ENCODE measurements around the gene TPSB2.
"Not testable (repeated sequence)": the region's sequence is repeated elsewhere in the genome, so short reads cannot be mapped to it uniquely, and the experiment has no call there.

The TPSB2 gene

DNA sequence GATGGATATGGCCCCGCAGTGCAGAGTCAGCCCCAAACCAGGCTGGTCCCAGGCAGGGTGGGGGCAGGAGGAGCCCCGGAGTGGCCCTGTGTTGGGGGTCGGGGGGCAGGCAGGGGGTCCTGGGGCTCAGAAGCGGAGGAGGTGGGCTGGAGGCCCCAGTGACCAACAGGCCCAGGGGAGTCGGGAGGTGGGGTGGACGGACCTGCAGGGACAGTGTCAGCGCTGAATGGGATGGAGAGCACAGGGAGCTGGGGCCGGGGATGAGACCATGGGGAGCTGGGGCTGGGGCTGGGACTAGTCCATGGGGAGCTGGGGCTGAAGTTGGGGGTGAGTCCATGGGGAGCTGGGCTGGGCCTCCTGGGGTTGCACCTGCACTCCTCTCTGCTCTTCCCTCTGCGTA is 9.6 kb upstream of the TPSB2 start:
- DNase-seq = not testable (repeated sequence)

DNA sequence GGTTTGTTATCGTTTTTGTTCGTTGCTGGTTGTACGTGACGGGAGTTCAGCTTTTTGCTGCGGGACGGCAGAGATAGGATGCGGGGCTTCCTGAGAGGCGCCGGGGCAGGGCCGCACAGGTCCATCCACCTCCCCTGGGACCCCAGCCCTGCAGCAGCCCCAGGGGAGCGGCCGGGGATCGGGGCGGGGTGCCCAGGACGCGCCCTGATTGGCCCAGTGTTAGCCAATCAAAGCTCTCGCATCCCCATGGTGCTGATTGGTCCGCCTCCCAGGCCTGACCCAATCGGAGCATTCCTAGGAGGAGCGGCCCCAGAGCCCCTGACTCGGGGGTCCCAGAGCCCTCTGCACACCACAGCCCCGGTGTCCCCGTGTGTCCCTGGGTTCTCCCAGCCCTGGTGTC is 8.9 kb upstream of the TPSB2 start:
- not testable (repeated sequence) for DNase-seq

DNA sequence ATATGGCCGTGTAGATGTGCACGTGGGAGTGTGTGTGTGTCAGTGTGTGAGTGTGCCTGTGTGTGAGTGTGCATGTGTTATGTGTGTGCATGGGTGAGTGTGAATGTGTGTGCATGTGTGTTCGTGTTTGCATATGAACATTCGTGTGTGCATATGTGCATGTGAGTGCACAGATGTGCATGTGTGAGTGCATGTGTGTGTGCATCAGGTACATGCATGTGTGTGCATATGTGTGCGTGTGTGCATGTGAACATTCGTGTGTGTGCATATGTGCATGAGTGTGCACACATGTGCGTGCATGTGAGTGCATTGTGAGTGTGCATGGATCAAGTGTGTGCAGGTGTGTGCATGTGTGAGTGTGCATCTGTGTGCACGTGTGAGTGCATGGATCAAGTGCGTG is 8.0 kb upstream of the TPSB2 start:
- DNase-seq = no peak

DNA sequence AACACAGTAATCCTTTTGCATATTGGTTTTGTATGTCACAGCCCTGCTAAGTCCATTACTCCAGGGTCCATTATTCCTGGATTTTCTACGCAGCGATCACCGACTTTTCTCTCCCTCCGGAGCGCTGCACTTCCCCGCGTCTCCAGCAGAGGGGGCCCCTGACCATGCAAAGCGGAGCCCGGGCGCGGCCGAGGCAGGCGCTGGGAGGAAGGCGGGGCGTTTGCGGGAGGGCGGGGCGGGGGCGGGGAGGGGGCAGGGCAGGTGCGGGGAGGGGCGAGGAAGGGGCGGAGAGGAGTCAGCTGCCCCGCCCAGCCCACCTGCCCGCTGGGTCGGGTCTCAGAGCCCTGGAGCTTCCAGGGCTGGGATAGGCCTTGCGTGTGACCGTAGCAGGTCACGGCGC is 6.7 kb upstream of the TPSB2 start:
- not testable (repeated sequence) for DNase-seq

DNA sequence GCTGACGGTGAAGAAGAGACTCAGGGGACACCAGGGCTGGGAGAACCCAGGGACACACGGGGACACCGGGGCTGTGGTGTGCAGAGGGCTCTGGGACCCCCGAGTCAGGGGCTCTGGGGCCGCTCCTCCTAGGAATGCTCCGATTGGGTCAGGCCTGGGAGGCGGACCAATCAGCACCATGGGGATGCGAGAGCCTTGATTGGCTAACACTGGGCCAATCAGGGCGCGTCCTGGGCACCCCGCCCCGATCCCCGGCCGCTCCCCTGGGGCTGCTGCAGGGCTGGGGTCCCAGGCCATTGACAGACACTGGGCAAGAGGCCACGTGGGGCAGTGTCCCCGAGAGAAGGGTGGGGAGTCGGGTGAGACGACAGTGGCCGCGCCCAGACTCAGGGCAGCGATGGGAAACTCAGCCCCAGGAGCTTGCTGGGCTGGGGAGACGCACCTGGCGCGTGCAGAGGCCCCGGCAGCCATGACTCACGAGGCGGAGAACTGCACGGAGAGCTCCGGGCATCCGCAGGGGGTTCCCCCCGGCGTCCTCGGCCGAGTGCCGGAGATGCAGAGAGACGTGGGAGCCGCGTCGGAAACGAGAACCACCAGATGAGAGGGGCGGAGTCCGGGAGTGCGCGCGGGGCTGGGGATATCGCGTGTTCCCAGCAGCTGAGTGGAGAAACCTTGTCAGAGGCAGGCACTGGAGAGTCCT is 2.2 kb upstream of the TPSB2 start:
- DNase-seq = not testable (repeated sequence)

DNA sequence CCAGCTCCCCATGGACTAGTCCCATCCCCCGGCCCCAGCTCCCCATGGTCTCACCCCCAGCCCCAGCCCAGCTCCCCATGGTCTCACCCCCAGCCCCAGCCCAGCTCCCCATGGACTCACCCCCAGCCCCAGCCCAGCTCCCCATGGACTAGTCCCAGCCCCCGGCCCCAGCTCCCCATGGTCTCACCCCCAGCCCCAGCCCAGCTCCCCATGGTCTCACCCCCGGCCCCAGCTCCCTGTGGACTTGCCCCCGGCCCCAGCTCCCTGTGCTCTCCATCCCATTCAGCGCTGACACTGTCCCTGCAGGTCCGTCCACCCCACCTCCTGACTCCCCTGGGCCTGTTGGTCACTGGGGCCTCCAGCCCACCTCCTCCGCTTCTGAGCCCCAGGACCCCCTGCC is 1.3 kb upstream of the TPSB2 start:
- DNase-seq = not testable (repeated sequence)

DNA sequence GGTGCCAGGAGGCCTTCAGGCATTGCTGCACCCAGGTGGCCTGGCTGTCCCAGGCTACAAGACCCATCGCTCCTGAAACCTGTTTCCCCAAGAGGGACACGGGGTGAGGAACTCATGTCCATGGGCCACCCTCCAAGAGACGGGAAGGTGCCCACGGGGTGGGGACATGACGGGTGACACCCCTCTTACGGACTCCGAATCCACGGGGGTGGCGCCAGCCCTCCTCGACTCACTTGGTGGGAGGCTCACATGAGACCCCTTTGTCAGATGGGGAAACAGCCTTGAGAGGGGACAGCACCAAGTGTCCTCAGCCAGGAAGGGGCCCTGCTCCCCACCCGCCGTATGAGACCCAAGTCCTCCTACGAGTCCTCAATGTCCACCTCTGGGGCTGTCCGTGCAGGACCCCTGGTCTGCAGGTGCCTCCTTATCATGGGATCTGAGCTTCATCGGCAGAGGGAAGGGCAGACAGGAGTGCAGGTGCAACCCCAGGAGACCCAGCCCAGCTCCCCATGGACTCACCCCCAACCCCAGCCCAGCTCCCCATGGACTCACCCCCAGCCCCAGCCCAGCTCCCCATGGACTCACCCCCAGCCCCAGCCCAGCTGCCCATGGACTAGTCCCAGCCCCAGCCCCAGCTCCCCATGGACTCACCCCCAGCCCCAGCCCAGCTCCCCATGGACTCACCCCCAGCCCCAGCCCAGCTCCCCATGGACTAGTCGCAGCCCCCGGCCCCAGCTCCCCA is 658 bp upstream of the TPSB2 start:
- not testable (repeated sequence) for DNase-seq

DNA sequence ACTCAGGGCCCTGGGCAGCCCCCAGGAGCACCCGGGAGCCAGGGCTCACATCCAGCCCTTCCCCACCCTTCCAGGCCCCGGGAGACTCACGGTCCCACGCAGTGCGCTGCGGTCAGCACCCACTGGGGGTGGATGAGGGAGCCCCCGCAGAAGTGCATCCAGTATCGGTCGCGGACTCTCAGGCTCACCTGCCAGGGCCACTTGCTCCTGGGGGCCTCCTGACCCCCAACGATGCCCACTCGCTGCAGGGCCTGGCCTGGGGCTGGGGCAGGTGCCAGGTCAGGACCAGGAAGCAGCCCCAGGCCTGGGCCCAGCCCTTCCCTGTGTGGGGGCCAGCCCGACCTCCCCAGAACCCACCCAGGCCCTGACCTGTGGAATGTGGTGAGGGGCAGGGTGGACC is 508 bp downstream of the TPSB2 start:
- not testable (repeated sequence) for DNase-seq

DNA sequence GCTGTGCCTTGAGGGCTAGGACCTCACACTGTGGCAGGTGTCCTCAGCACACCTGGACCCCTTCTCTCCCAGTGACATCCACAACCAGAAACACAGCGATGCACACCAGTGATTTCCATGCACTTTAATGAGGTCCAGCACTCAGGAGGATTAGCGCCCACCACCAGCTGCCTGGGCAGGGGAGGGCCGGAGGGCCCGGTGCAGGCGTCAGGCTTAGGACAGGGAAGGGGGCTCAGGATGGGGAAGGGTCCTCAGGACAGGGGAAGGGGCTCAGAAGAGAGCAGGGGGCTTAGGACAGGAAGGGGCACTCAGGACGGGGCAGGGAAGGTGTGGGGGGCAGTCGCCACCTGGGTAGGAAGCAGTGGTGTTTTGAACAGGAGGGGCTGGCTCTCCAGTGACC is 1.8 kb downstream of the TPSB2 start:
- not testable (repeated sequence) for DNase-seq

DNA sequence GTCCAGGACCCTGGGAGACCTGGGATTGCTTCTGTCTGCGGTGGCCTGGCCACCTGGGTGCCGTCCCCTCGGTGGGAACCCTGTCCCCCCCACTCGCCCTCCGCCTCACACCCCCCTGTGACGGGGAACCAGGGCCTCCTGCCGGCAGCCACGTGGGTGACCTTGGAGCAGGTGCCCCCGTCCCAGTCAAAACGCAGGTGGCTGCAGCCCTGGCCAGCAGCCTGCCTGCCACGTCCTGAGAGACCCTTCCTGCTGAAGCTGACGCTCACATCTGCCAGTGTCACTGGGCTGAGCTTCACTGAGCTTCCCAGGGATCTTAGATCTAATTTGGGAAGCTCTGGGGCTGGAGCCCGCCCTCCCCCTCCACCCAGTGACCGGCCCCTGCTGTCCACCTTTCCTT is 3.3 kb downstream of the TPSB2 start:
- DNase-seq = not testable (repeated sequence)

DNA sequence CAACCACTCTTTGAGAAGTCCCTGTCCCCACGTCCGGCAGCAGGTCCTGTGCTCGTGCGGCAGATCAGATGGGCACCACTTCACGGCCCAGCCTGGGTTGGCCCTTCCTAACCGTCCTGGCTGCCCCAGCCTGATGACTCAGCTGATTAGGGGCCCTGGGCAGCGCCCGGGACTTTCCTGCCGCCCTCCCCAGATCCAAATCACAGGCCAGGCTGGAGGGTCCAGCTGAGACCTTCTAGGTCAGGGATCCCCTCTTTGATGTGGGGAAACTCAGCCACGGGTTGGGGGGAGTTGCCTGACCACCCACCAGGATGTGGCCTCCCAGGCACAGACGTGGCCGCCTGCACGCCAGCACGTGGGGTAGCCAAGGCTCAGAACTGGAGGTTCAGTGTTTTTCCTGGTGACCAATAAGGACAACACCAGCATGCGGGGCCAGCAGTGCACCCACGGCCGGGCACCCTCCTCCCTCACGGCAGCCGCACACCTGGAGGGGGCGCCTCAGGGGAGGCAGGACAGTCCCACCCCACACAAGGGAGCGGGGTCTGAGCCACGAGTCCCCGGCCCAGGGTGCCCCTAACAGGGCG is 4.2 kb downstream of the TPSB2 start:
- not testable (repeated sequence) for DNase-seq

DNA sequence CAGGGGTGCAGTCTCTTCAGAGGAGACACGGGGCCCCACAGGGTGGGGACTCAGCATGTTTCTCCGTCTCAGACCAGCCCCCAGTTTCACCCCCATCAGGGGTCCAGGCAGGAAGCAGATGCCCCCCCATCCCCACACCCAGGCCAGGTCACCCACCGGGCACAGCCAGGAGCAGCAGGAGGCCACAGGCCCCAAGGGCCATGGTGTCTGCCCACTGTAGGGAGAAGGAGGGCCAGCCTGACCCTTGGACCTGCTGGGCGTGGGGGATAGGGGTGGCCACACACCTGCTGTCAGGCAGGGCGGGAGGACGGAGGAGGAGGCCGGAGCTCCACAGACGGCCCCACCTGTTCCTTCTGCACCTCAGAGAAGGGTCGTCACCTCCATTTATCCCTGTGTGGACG is 4.9 kb downstream of the TPSB2 start, which contains the start of gene TPSG1:
TSS of gene TPSG1 (minus strand) at position 218 of the 401 bp plus-strand sequence. CDS start at position 202, 16 bp downstream.
- DNase-seq = no peak

DNA sequence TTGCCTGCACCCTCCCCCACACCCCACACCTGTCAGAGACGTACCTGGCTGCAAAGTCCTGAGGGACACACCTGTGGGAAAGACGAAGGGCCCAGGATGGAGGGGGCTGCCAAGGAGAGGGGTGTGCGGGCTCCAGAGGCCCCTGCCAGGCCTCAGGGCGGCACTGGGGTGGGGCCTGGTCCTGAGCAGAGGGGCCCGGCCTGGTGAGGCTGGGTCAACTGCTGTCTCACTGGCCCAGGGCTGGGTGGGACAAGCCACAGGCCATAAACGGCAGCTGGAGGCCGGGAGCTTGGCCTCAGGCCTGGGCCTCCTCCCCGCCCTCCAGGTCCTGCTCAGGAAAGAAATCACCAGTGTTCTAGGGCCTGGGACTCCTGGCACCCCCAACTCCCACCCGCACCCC is 5.4 kb downstream of the TPSB2 start:
- no peak for DNase-seq

DNA sequence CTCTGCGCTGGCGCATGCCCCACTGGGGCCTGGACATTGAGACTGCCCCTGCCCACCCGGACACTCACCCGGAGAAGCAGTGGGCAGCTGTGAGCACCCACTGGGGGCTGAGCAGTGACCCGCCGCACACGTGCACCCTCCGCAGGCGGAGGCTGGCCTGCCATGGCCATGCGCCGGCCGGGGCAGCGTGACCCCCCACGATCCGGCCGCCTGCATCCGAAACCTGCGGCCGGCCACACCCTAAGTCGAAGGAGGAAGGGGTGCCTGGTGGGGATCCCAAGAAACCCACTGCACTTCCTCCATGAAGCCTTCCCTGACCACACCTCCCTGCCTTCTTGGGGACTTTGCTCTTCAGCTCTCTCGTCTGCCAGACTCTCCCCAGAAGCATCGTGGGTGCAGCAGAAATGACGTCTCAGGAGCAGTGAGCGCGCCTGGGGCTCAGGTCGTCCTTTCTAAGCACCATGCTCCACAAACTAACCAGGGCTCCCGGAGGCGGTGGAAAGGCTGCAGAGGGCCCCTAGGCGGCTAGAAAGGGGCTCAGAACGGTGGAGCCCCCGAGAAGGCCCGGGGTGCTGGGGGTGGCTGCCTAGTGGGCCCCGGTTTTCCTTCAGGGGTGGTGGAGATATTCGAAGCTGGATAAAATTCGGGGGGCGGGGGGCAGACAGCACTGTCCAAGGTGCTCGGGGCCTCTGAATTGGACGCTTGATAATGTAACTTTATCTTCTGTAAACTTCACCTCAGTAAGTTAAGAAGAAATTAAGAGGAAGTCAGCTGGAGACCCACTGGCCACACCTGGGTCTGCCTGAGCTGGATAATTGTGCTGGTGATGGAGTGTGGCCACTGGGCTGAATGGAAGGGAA is 6.4 kb downstream of the TPSB2 start:
- DNase-seq = no peak

DNA sequence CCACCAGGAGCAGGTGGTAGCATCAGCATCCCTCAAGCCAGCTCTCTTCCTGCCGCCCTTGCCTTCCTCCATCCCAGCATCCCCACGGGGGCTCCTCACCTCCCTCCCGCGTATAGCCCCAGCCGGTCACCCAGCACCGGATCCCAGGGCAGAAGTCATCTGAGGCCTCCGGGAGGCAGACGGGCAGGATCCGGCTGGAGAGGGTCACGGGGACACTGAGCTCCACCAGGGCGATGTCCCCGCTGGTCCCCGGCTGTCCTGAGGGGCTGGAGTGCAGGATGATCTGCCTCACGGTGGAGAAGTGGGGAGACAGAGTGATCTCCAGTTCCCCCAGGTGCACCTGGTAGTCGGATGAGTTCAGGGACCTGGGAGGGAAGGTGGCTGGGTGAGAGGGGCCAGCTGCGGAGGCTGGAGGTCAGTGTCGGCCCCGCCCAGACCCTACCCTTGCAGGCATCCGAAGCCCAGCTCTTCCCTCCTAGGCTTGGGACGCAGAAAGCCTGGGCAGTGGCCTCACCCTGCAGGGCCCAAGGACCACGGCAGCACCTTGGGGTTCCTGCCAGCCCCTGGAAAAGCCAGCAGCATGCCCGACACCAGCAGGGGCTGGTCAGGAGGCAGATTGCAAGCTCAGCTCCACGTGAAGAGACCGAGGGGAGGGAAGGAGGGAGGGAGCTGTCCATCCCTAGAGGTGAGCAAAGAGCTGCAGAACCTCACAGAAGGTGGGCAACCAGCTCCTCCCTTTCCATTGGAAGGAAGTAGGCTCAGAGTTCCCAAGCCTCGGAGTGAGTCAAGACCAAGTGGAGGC is 7.2 kb downstream of the TPSB2 start:
- DNase-seq = no peak

DNA sequence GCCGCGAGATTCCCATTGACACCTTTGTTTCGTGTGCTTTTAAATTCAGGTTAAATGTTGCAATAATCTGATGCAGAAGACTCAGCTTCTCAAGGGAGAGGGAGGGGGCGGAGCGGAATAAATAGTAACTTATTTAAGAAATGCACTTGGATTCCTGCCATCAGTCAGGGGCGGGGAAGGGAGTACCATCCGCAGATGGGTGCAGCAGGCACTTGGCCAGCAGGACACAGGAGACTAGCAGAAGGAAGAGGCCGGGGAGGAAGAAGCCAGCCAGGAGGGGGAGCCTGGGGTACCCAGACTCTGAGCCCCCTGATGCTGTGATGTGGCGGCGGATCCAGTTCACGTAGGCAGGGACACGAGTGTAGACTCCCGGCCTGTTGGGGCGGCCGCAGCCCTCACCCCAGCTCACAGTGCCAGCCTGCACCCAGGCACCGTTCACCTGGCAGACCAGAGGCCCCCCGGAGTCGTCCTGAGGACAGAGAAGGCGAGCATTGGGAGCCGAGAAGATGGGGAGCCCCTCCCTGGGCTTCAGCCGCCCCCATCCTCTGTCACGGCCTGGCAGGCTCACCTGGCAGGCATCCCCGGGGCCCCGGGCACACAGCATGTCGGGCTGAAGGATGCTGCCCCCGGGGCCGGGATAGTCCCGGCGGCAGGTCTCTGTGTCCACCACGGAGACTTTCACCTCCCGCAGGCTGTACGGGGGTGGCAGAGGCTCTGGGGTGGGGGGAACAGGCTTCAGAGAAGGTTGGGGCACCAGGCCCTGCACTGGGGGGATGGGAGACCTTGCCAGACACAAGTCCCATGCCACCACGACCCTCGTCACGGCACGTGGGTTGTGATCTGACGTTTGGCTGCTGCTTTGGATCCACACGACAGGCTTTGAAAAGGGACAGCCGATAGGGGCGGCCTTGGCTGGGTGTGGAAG is 8.1 kb downstream of the TPSB2 start:
- no peak for DNase-seq

DNA sequence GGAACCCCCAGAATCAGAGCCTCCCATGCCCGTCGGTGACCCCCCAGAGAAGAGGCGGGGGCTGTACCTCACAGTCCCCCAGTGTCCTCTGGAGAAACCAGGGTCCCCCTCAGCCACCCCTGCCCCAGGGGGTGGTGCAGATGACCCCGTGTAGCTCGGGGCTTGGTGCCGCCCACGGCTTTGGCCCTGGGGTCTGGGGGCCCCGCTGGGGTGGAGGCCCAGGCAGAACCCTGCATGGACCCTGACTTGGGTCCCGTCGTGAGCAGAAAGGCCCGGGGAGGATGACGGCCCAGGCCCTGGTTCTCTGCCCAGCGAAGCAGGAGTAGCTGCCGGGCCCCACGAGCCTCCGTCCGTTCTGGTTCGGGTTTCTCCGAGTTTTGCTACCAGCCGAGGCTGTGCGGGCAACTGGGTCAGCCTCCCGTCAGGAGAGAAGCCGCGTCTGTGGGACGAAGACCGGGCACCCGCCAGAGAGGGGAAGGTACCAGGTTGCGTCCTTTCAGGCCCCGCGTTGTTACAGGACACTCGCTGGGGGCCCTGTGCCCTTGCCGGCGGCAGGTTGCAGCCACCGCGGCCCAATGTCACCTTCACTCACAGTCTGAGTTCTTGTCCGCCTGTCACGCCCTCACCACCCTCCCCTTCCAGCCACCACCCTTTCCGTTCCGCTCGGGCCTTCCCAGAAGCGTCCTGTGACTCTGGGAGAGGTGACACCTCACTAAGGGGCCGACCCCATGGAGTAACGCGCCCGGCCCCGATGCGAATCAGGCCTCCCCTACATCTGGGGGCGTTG is 8.9 kb downstream of the TPSB2 start:
- no peak for DNase-seq

DNA sequence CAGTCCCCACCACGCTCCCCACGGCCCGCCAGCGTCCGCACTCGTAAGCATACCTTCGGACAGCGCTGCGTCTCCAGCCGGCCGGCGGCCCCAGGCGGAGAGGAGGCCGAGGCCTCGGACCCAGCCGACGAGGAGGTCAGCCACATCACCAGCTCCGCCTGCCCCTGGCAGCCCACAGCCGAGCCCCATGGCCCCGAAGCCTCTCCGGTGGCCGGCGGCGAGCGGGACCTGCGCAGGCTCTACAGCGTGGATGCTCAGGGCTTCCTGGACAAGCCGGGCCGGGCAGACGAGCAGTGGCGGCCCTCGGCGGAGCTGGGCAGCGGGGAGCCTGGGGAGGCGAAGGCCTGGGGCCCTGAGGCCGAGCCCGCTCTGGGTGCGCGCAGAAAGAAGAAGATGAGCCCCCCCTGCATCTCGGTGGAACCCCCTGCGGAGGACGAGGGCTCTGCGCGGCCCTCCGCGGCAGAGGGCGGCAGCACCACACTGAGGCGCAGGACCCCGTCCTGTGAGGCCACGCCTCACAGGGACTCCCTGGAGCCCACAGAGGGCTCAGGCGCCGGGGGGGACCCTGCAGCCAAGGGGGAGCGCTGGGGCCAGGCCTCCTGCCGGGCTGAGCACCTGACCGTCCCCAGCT is 9.8 kb downstream of the TPSB2 start:
- no peak for DNase-seq

DNA sequence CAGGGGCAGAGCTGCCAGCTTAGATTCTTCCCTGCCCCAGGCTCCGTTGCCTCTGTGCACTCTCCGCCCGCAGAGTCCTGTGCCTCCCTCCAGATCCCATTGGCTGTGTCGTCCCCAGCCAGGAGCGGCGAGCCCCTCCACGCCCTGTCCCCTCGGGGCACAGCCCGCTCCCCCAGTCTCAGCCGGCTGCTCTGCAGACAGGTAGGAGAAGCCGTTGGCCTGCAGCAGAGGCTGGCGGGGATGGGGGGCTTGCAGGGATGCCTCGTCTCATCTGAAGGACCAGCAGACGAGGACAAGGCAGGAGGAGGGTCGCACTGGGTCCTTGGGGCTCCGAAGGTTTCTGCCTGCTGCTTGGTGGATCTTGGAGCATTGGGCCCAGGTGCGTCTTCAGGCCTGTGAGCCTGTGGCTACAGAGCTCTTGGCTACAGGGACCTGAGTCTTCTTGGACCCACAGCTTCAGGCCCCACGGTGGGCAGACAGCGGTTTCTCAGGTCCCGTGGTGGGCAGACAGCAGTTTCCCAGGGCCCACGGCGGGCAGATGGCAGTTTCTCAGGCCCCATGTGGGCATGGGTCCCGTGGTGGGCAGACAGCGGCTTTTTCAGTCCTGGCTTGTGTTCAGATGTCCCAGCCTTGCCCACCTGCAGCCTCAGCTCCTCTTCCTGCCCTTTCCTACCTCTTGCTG is 10.9 kb downstream of the TPSB2 start:
- no peak for DNase-seq

All from MV-4-11 (cell line).